IPS-18c (cell line): ENCODE measurements around the gene PNKD.

Source experiments
- H3K4me3 ChIP-seq: 2 replicates; pipeline ENCODE4 v1.7.0; 2013; ENCODE audit warnings: low read depth, mild to moderate bottlenecking, low read length, moderate library complexity; ENCODE audit not compliant: insufficient read depth
- H3K9me3 ChIP-seq: one replicate; pipeline ENCODE4 v1.6.1; 2013; ENCODE audit warnings: mild to moderate bottlenecking, low read length, moderate library complexity; ENCODE audit not compliant: control insufficient read depth, insufficient read depth

The PNKD gene

GRCh38 chr2:218252509-218253231 lies 17.6 kb upstream of the PNKD start:
- Histone ChIP-seq H3K4me3 (no peak overlapping the region), H3K9me3 (no peaks in the 10 kb centered on the region)

- no peaks in the 10 kb centered on the region for H3K9me3 ChIP-seq
- no peak overlapping the region for H3K4me3 ChIP-seq
Observed at GRCh38 chr2:218253232-218253625, 17.1 kb upstream of the PNKD start.

GRCh38 chr2:218255446-218255845 lies 14.9 kb upstream of the PNKD start:
- Histone ChIP-seq H3K9me3 (no peaks in the 10 kb centered on the region), H3K4me3 (no peak overlapping the region)

- H3K4me3 ChIP-seq = no peak overlapping the region
Observed at GRCh38 chr2:218256612-218257350, 13.5 kb upstream of the PNKD start.

GRCh38 chr2:218257390-218257981 lies 12.8 kb upstream of the PNKD start:
- no peaks in the 10 kb centered on the region for H3K9me3 ChIP-seq
- H3K4me3 ChIP-seq = no peak overlapping the region

More at GRCh38 chr2:218256612-218257350, 13.5 kb upstream of the PNKD start:
- H3K9me3 ChIP-seq = no peaks in the 10 kb centered on the region

GRCh38 chr2:218259099-218259961 lies 11.0 kb upstream of the PNKD start:
- Histone ChIP-seq H3K9me3 (no peaks in the 10 kb centered on the region), H3K4me3 (no peak overlapping the region)

- no peak overlapping the region for H3K4me3 ChIP-seq
- no peaks in the 10 kb centered on the region for H3K9me3 ChIP-seq
Observed at GRCh38 chr2:218260166-218260565, 10.2 kb upstream of the PNKD start.

GRCh38 chr2:218260742-218261422 lies 9.4 kb upstream of the PNKD start, which contains the start of gene GPBAR1:
GPBAR1 (plus strand) TSS chr2:218261015; CDS start chr2:218262725, 1,710 bp downstream.
- H3K9me3 ChIP-seq = no peaks in the 10 kb centered on the region
- no peak within 1 kb of the TSS for H3K4me3 ChIP-seq

- Histone ChIP-seq H3K9me3 (no peaks in the 10 kb centered on the region), H3K4me3 (no peak overlapping the region)
Observed at GRCh38 chr2:218261423-218262236, 8.7 kb upstream of the PNKD start.

- no peaks in the 10 kb centered on the region for H3K9me3 ChIP-seq
- no peak overlapping the region for H3K4me3 ChIP-seq
Observed at GRCh38 chr2:218262237-218262600, 8.1 kb upstream of the PNKD start.

GRCh38 chr2:218262631-218263586 lies 7.4 kb upstream of the PNKD start:
- no peak overlapping the region for H3K4me3 ChIP-seq
- H3K9me3 ChIP-seq = no peaks in the 10 kb centered on the region

GRCh38 chr2:218263817-218264641 lies 6.3 kb upstream of the PNKD start:
- Histone ChIP-seq H3K9me3 (no peaks in the 10 kb centered on the region), H3K4me3 (no peak overlapping the region)

- H3K4me3 ChIP-seq = no peak overlapping the region
- no peaks in the 10 kb centered on the region for H3K9me3 ChIP-seq
Observed at GRCh38 chr2:218264773-218265561, 5.4 kb upstream of the PNKD start.

- Histone ChIP-seq H3K9me3 (no peaks in the 10 kb centered on the region), H3K4me3 (no peak overlapping the region)
Observed at GRCh38 chr2:218265626-218266025, 4.7 kb upstream of the PNKD start.
